WTC11 (cell line): Measurements from ENCODE around the gene SIRPG. TPM values are rescaled to one million over a fixed set of nuclear protein-coding genes. Genes with fewer than 3 reads are reported as not detected.

Experiments used
- ATAC-seq: fragments of 200-7000 bp; cut with Tn5 transposase; 2 replicates; pipeline ENCODE4 v1.10.0; 2021; ENCODE audit warnings: mild to moderate bottlenecking, moderate library complexity
- CTCF ChIA-PET: fragments of 300-600 bp; sonication (Branson Sonifier 250); formaldehyde crosslinking; loops from one replicate; lab custom pipeline; 2021; ENCODE audit warnings: antibody characterized with exemption; lab: Charles Lee
- POLR2A ChIA-PET: fragments of 350-600 bp; sonication (Branson Sonifier 250); formaldehyde crosslinking; loops from one replicate; lab custom pipeline; 2021; ENCODE audit warnings: antibody characterized with exemption; lab: Charles Lee
- DNase-seq: peaks from one replicate; pipeline ENCODE4 v3.0.0; 2021; ENCODE audit warnings: low spot score
- H3K27ac Mint-ChIP-seq: 2 replicates; pipeline ENCODE4 v1.8.0; 2021; ENCODE audit warnings: mixed read lengths
- H3K27me3 Mint-ChIP-seq: 2 replicates; pipeline ENCODE4 v1.8.0; 2021; ENCODE audit warnings: low read depth, mild to moderate bottlenecking, moderate library complexity, mixed read lengths
- H3K36me3 Mint-ChIP-seq: 2 replicates; pipeline ENCODE4 v1.8.0; 2021; ENCODE audit warnings: mixed read lengths
- H3K4me1 Mint-ChIP-seq: 2 replicates; pipeline ENCODE4 v1.8.0; 2022; ENCODE audit warnings: mixed read lengths
- H3K4me3 Mint-ChIP-seq: 2 replicates; pipeline ENCODE4 v1.8.0; 2021; ENCODE audit warnings: mild to moderate bottlenecking, moderate library complexity, mixed read lengths
- H3K9me3 Mint-ChIP-seq: 2 replicates; pipeline ENCODE4 v1.8.0; 2021; ENCODE audit warnings: mixed read lengths
- ATF1 ChIP-seq: sonication (generic); formaldehyde crosslinking; IDR thresholded peaks from 2 replicates; pipeline ENCODE4 v1.8.1; 2023; ENCODE audit warnings: mild to moderate bottlenecking, moderate library complexity, missing genetic modification reagents
- ATF2 ChIP-seq: sonication (generic); formaldehyde crosslinking; IDR thresholded peaks from 2 replicates; pipeline ENCODE4 v1.8.1; 2022; ENCODE audit warnings: low read depth, missing genetic modification reagents, borderline replicate concordance
- E2F5 ChIP-seq: sonication (generic); formaldehyde crosslinking; IDR thresholded peaks from 2 replicates; pipeline ENCODE4 v1.8.1; 2022; ENCODE audit warnings: mild to moderate bottlenecking, moderate library complexity, missing genetic modification reagents
- FOXK1 ChIP-seq: sonication (generic); formaldehyde crosslinking; IDR thresholded peaks from 2 replicates; pipeline ENCODE4 v1.8.0; 2022; ENCODE audit warnings: mild to moderate bottlenecking, moderate library complexity, missing genetic modification reagents
- FOXP1 ChIP-seq: sonication (generic); formaldehyde crosslinking; IDR thresholded peaks from 2 replicates; pipeline ENCODE4 v1.8.0; 2022; ENCODE audit warnings: missing genetic modification reagents, mild to moderate bottlenecking, moderate library complexity, borderline replicate concordance
- GABPB1 ChIP-seq: sonication (generic); formaldehyde crosslinking; IDR thresholded peaks from 2 replicates; pipeline ENCODE4 v1.8.1; 2023; ENCODE audit warnings: mild to moderate bottlenecking, missing genetic modification reagents
- GRHL2 ChIP-seq: fragments of 250-450 bp; sonication (Bioruptor Pico); IDR thresholded peaks from 2 replicates; pipeline ENCODE4 v1.8.0; 2022; ENCODE audit warnings: mild to moderate bottlenecking, moderate library complexity; ENCODE audit not compliant: insufficient replicate concordance, severe bottlenecking
- KAT7 ChIP-seq: sonication (generic); formaldehyde crosslinking; IDR thresholded peaks from 2 replicates; pipeline ENCODE4 v1.8.1; 2023; ENCODE audit warnings: missing genetic modification reagents, mild to moderate bottlenecking, borderline replicate concordance
- NR1H2 ChIP-seq: sonication (generic); formaldehyde crosslinking; IDR thresholded peaks from 2 replicates; pipeline ENCODE4 v1.9.0; 2021; ENCODE audit warnings: mild to moderate bottlenecking, moderate library complexity, missing genetic modification reagents
- STAT6 ChIP-seq: sonication (generic); formaldehyde crosslinking; conservative IDR thresholded peaks from 2 replicates; pipeline ENCODE4 v1.8.1; 2023; ENCODE audit warnings: mild to moderate bottlenecking, low read depth, missing genetic modification reagents, moderate library complexity
- TEAD1 ChIP-seq: sonication (generic); formaldehyde crosslinking; IDR thresholded peaks from 2 replicates; pipeline ENCODE4 v1.8.0; 2022; ENCODE audit warnings: mild to moderate bottlenecking, missing genetic modification reagents
- ZNF121 ChIP-seq: sonication (generic); formaldehyde crosslinking; IDR thresholded peaks from 2 replicates; pipeline ENCODE4 v1.8.0; 2023; ENCODE audit warnings: missing genetic modification reagents
- ZNF416 ChIP-seq: fragments of 250-450 bp; sonication (Bioruptor Pico); IDR thresholded peaks from 2 replicates; pipeline ENCODE4 v1.9.0; 2021; ENCODE audit warnings: mild to moderate bottlenecking, inconsistent platforms
- ZNF423 ChIP-seq: fragments of 250-450 bp; sonication (Bioruptor Pico); IDR thresholded peaks from 2 replicates; pipeline ENCODE4 v2.1.2; 2022; ENCODE audit warnings: mild to moderate bottlenecking, moderate library complexity
- ZNF512 ChIP-seq: sonication (generic); formaldehyde crosslinking; IDR thresholded peaks from 2 replicates; pipeline ENCODE4 v1.8.1; 2022; ENCODE audit warnings: missing genetic modification reagents, borderline replicate concordance
- total RNA-seq: library from RNA; stranded (reverse); gene quantifications from 3 replicates; pipeline ENCODE4 v1.2.3, GENCODE V29; 2021
- TF ChIP-seq, protein P1 (sequence below): sonication (generic); formaldehyde crosslinking; conservative IDR thresholded peaks from 2 replicates; pipeline ENCODE4 v1.8.1; 2022; ENCODE audit warnings: mild to moderate bottlenecking, missing genetic modification reagents
- TF ChIP-seq, protein P2 (sequence below): fragments of 250-450 bp; sonication (Bioruptor Pico); IDR thresholded peaks from 2 replicates; pipeline ENCODE4 v1.9.0; 2021; ENCODE audit warnings: mild to moderate bottlenecking
- TF ChIP-seq, protein P3 (sequence below): fragments of 200-600 bp; IDR thresholded peaks from 2 replicates; pipeline ENCODE4 v1.8.0; 2022; ENCODE audit warnings: antibody characterized with exemption
- TF ChIP-seq, protein P4 (sequence below): sonication (generic); formaldehyde crosslinking; IDR thresholded peaks from 2 replicates; pipeline ENCODE4 v1.8.1; 2023; ENCODE audit warnings: mild to moderate bottlenecking, missing genetic modification reagents
- TF ChIP-seq, protein P5 (sequence below): fragments of 250-450 bp; sonication (Bioruptor Pico); IDR thresholded peaks from 2 replicates; pipeline ENCODE4 v1.8.0; 2021; ENCODE audit warnings: mild to moderate bottlenecking
- TF ChIP-seq, protein P6 (sequence below): sonication (generic); formaldehyde crosslinking; IDR thresholded peaks from 2 replicates; pipeline ENCODE4 v1.8.1; 2023; ENCODE audit warnings: mild to moderate bottlenecking, missing genetic modification reagents, moderate library complexity

SIRPG gene
- total RNA-seq, 1 experiment from 2014 or later, result not detected

DNA sequence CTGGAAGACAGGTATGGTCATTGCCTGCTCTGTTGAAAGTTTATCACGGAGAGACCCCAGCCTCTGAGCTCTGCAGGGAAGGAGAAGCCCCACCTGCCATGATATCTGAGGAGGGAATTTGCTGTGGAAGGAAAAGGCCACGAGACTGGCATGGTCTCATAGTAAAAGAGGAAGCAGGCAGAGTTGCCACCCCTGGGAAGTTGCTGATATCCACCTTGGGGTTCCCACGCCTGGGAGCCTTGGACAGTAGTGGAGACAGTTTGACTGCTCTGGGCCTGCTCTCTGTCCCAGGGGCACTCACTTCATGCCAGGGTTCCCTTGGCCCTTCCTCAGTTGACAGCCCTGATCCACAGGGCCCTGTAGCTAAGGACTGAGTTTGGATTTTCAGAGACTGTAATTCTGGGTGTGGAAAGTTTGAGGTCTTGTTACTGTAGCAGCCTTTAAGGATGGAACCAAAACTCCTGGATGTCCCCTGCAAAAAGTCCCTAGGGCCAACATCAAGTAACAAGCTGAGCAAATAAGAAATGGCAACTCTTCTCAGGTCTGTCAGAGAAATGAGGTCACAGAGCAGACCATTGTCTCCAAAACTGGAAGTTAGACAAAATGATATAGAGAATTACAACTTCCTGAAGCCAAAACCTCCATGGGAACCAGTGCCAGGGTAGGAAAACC is 30.9 kb downstream of the SIRPG start:
- no peak overlapping the region for H3K4me3 Mint-ChIP-seq
- ATAC-seq (no peak), DNase-seq (no peak)
- no peak for TF ChIP-seq GABPB1
- TF ChIP-seq KAT7 (CRISPR knock-in tag), result no peak
- no peak for TF ChIP-seq ATF1
- TF ChIP-seq FOXP1, result no peak
- TF ChIP-seq, protein P1, sequence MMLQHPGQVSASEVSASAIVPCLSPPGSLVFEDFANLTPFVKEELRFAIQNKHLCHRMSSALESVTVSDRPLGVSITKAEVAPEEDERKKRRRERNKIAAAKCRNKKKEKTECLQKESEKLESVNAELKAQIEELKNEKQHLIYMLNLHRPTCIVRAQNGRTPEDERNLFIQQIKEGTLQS, result no peak
- no peak for TF ChIP-seq NR1H2 (CRISPR knock-in tag)
- TF ChIP-seq, protein P2, sequence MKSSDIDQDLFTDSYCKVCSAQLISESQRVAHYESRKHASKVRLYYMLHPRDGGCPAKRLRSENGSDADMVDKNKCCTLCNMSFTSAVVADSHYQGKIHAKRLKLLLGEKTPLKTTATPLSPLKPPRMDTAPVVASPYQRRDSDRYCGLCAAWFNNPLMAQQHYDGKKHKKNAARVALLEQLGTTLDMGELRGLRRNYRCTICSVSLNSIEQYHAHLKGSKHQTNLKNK (CRISPR knock-in tag), result no peak
- no peak for TF ChIP-seq ZNF512 (CRISPR knock-in tag)
- TF ChIP-seq ZNF121 (CRISPR knock-in tag), result no peak
- TF ChIP-seq, protein P3, sequence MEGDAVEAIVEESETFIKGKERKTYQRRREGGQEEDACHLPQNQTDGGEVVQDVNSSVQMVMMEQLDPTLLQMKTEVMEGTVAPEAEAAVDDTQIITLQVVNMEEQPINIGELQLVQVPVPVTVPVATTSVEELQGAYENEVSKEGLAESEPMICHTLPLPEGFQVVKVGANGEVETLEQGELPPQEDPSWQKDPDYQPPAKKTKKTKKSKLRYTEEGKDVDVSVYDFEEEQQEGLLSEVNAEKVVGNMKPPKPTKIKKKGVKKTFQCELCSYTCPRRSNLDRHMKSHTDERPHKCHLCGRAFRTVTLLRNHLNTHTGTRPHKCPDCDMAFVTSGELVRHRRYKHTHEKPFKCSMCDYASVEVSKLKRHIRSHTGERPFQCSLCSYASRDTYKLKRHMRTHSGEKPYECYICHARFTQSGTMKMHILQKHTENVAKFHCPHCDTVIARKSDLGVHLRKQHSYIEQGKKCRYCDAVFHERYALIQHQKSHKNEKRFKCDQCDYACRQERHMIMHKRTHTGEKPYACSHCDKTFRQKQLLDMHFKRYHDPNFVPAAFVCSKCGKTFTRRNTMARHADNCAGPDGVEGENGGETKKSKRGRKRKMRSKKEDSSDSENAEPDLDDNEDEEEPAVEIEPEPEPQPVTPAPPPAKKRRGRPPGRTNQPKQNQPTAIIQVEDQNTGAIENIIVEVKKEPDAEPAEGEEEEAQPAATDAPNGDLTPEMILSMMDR, result no peak
- TF ChIP-seq, protein P4, sequence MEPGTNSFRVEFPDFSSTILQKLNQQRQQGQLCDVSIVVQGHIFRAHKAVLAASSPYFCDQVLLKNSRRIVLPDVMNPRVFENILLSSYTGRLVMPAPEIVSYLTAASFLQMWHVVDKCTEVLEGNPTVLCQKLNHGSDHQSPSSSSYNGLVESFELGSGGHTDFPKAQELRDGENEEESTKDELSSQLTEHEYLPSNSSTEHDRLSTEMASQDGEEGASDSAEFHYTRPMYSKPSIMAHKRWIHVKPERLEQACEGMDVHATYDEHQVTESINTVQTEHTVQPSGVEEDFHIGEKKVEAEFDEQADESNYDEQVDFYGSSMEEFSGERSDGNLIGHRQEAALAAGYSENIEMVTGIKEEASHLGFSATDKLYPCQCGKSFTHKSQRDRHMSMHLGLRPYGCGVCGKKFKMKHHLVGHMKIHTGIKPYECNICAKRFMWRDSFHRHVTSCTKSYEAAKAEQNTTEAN, result no peak
- no peak for TF ChIP-seq GRHL2 (CRISPR knock-in tag)
- TF ChIP-seq ZNF416 (CRISPR knock-in tag), result no peak
- no peak for TF ChIP-seq E2F5 (CRISPR knock-in tag)
- TF ChIP-seq, protein P5, sequence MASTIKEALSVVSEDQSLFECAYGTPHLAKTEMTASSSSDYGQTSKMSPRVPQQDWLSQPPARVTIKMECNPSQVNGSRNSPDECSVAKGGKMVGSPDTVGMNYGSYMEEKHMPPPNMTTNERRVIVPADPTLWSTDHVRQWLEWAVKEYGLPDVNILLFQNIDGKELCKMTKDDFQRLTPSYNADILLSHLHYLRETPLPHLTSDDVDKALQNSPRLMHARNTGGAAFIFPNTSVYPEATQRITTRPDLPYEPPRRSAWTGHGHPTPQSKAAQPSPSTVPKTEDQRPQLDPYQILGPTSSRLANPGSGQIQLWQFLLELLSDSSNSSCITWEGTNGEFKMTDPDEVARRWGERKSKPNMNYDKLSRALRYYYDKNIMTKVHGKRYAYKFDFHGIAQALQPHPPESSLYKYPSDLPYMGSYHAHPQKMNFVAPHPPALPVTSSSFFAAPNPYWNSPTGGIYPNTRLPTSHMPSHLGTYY (CRISPR knock-in tag), result no peak
- no peak for TF ChIP-seq TEAD1 (CRISPR knock-in tag)
- peaks cover 29% of the 10 kb centered on the region for H3K4me1 Mint-ChIP-seq
- H3K9me3 Mint-ChIP-seq, result no peaks in the 10 kb centered on the region
- no peak overlapping the region for H3K27ac Mint-ChIP-seq
- ChIA-PET POLR2A (no interaction called here), CTCF (no interaction called here)
- H3K36me3 Mint-ChIP-seq, result no peaks in the 10 kb centered on the region
- peaks cover 8% of the 10 kb centered on the region; the same call in 1 of the 2 replicates for H3K27me3 Mint-ChIP-seq

DNA sequence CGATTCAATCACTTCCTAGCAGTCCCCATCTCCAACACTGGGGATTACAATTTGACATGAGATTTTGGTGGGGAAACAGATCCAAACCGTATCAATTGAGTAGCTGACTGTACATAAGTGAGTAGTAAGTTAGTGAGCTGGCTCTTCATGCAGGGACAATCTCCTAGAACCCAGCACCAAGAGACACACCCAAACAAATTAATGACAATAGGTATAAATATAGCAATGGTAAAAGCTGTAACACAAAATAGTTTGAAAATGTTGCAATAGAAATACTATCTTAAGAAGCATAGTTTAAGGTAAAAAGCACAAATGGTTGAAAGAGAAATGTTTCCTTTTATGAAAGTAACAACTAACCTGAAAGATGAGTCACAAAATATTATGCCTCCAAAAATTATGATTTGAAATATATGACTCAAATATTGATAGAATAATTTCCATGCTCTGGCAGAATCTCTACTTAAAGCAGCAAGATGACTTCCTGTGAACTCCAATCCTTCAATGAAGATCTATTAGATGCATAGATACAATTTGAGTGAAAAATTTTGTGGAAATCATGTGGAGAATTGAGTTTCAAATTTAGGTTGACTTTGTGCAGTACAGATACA is 32.4 kb downstream of the SIRPG start:
- Mint-ChIP-seq H3K27ac (no peak overlapping the region), H3K4me3 (no peak overlapping the region), H3K9me3 (no peaks in the 10 kb centered on the region), H3K36me3 (no peaks in the 10 kb centered on the region), H3K4me1 (peaks cover 19% of the 10 kb centered on the region), H3K27me3 (peaks cover 8% of the 10 kb centered on the region; the same call in 1 of the 2 replicates)
- ChIA-PET POLR2A (no interaction called here), CTCF (interaction anchor here (1.2 kb wide), 1 partner anchor 121 kb away, joined by 4 read pairs; no protein-coding TSS in a partner anchor)
- ATAC-seq (no peak), DNase-seq (no peak)
- TF ChIP-seq ZNF423, result no peak
- no peak for TF ChIP-seq STAT6 (CRISPR knock-in tag)
- no peak for TF ChIP-seq NR1H2 (CRISPR knock-in tag)
- no peak for TF ChIP-seq ATF2 (CRISPR knock-in tag)
- TF ChIP-seq, protein P6, sequence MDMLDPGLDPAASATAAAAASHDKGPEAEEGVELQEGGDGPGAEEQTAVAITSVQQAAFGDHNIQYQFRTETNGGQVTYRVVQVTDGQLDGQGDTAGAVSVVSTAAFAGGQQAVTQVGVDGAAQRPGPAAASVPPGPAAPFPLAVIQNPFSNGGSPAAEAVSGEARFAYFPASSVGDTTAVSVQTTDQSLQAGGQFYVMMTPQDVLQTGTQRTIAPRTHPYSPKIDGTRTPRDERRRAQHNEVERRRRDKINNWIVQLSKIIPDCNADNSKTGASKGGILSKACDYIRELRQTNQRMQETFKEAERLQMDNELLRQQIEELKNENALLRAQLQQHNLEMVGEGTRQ (CRISPR knock-in tag), result no peak
- no peak for TF ChIP-seq FOXK1
- TF ChIP-seq KAT7 (CRISPR knock-in tag), result no peak
